Activated naive CD8-positive, alpha-beta T cell treated with anti-CD3 and anti-CD28 coated beads, Interleukin-2, amount 50 U/mL, for 16 hours (primary cell): ENCODE data around the gene NFKBIE.

Source experiments
- DNase-seq: peaks from one replicate; pipeline ENCODE4 v3.0.0-alpha.2; 2020; ENCODE audit warnings: low read depth, low spot score

The NFKBIE gene

GRCh38 chr6:44258325-44258863, 7.0 kb downstream of the NFKBIE start:
- DNase-seq, result no peak

GRCh38 chr6:44257753-44258324, 7.5 kb downstream of the NFKBIE start:
- DNase-seq, result no peak

- no peak for DNase-seq
Observed at GRCh38 chr6:44257025-44257752, 8.2 kb downstream of the NFKBIE start, which contains the start of gene SLC35B2. TSS of gene SLC35B2 (minus strand) at chr6:44257528. CDS start at chr6:44257410, 118 bp downstream.

- DNase-seq, result no peak
Observed at GRCh38 chr6:44256775-44257024, 8.7 kb downstream of the NFKBIE start.

GRCh38 chr6:44255871-44256774, 9.2 kb downstream of the NFKBIE start:
- DNase-seq, result no peak

- DNase-seq, result no peak
Observed at GRCh38 chr6:44255105-44255808, 10.1 kb downstream of the NFKBIE start.

- no peak for DNase-seq
Observed at GRCh38 chr6:44254191-44255104, 10.9 kb downstream of the NFKBIE start.

- no peak for DNase-seq
Observed at GRCh38 chr6:44253307-44254101, 11.8 kb downstream of the NFKBIE start.

GRCh38 chr6:44251576-44252524, 13.5 kb downstream of the NFKBIE start:
- DNase-seq, result no peak

GRCh38 chr6:44250718-44251123, 14.6 kb downstream of the NFKBIE start:
- no peak for DNase-seq

- no peak for DNase-seq
Observed at GRCh38 chr6:44250067-44250717, 15.2 kb downstream of the NFKBIE start.

GRCh38 chr6:44249082-44249748, 16.1 kb downstream of the NFKBIE start:
- no peak for DNase-seq

- no peak for DNase-seq
Observed at GRCh38 chr6:44248579-44248978, 16.8 kb downstream of the NFKBIE start.

- DNase-seq, result peak; percentile 74
Observed at GRCh38 chr6:44247338-44248302, 17.7 kb downstream of the NFKBIE start.

GRCh38 chr6:44246663-44247337, 18.6 kb downstream of the NFKBIE start, which contains the start of gene HSP90AB1:
TSS of gene HSP90AB1 (plus strand) at chr6:44247101. CDS start at chr6:44248630, 1,529 bp downstream.
- DNase-seq, result peak; percentile 97
